ENCODE data around the gene ELOVL6. TPM values are rescaled to one million over a fixed set of nuclear protein-coding genes. Genes with fewer than 3 reads are reported as not detected.

Gene ELOVL6
- total RNA-seq, 1 experiment from 2014 or later: 38.7 TPM

DNA sequence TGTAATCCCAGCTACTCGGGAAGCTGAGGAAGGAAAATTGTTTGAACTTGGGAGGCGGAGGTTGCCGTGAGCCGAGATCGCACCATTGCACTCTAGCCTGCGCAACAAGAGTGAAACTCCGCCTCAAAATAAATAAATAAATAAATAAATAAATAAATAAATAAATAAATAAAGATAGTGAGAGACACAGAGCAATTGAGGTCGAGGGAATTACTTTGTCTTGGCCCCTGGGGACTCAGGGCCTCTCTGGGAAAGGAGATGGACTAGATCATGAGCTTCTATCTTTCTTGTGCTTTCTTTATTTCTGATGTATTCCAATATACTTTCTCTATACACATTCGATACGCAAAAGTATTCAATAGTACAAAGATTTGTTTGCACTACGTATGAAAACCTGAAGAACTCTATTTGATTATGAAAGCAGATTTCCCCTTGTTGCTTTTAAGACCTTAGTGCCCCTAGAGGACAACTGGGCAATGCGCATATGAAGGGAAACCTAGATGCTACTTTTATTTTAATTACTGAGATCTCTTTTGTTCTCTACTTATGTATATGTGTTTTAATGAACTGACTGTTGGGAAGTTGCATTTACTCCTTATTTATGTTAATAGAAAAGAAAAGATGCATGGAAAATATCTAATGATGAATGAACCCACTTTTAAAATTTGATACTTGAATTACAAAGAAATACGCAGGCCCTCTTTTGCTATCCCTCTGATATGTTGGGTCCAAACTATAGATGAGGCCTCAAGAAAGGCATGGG lies 12.8 kb upstream of the ELOVL6 start:
- no peaks in the 10 kb centered on the region for H3K27me3 ChIP-seq (ENCODE audit: insufficient read depth, low read length)
- ChIA-PET POLR2A (interaction anchor here (1.2 kb wide), 1 partner anchor 12 kb away, joined by 5 read pairs; the partner anchor contains the start of gene ELOVL6), CTCF (interaction anchor here (1.0 kb wide), 1 partner anchor 14 kb away, joined by 4 read pairs; no protein-coding TSS in a partner anchor), RAD21 (ENCODE audit: low non-redundant PET in 1 of 2, low total read pairs in 2 of 2, uncharacterized antibody in 2 of 2, unreplicated experiment in 2 of 2) (no interaction called here)
- no peak overlapping the region for H3K4me3 ChIP-seq (replicated peaks in 1 of 2; ENCODE audit: low read depth in 1 of 2, low read length in 2 of 2)
- peak overlapping the region; percentile 78 for H2AFZ ChIP-seq (ENCODE audit: low read depth, low read length, poor library complexity, severe bottlenecking)
- DNase-seq (ENCODE audit: low read depth, low spot score): no peak
- peak overlapping the region; percentile 49; the same call in 1 of the 2 replicates for H3K4me2 ChIP-seq (ENCODE audit: low read length)
- no peaks in the 10 kb centered on the region for H3K4me1 ChIP-seq (ENCODE audit: control insufficient read depth in 1 of 2, insufficient read depth in 2 of 2, low read length in 2 of 2)
- no TSS peak for BruUV-seq (replicated peaks)
- no peaks in the 10 kb centered on the region for H3K9me3 ChIP-seq (ENCODE audit: control insufficient read depth in 1 of 2, insufficient read depth in 1 of 2, low read depth in 1 of 2, low read length in 2 of 2)
- H3K79me2 ChIP-seq (ENCODE audit: insufficient read depth, low read length): no peaks in the 10 kb centered on the region
- H3K36me3 ChIP-seq (ENCODE audit: control insufficient read depth in 1 of 2, insufficient read depth in 2 of 2, low read length in 2 of 2): no peaks in the 10 kb centered on the region
- TF ChIP-seq EZH2 (IDR thresholded peaks at IDR 0.05): no peak
- no peak for TF ChIP-seq TCF7L2 (IDR thresholded peaks at IDR 0.05; ENCODE audit: borderline replicate concordance, extremely low read depth, insufficient read depth, insufficient read length)
- TF ChIP-seq CBX3 (IDR thresholded peaks at IDR 0.05; ENCODE audit: low read depth): peak; percentile 16; the same call in 1 of the 2 replicates
- TF ChIP-seq RAD21 (IDR thresholded peaks at IDR 0.05; ENCODE audit: low read depth): peak; percentile 73
- TF ChIP-seq, protein P1, sequence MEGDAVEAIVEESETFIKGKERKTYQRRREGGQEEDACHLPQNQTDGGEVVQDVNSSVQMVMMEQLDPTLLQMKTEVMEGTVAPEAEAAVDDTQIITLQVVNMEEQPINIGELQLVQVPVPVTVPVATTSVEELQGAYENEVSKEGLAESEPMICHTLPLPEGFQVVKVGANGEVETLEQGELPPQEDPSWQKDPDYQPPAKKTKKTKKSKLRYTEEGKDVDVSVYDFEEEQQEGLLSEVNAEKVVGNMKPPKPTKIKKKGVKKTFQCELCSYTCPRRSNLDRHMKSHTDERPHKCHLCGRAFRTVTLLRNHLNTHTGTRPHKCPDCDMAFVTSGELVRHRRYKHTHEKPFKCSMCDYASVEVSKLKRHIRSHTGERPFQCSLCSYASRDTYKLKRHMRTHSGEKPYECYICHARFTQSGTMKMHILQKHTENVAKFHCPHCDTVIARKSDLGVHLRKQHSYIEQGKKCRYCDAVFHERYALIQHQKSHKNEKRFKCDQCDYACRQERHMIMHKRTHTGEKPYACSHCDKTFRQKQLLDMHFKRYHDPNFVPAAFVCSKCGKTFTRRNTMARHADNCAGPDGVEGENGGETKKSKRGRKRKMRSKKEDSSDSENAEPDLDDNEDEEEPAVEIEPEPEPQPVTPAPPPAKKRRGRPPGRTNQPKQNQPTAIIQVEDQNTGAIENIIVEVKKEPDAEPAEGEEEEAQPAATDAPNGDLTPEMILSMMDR (IDR thresholded peaks at IDR 0.05 in 2 of 3, conservative IDR thresholded peaks at IDR 0.05 in 1 of 3; ENCODE audit: borderline replicate concordance in 1 of 3, insufficient read depth in 1 of 3, low read depth in 2 of 3, low read length in 2 of 3): peak; percentile 51 to 82 (median 80); a peak in 5 of 6 replicates
- ATAC-seq: peak; percentile 84
- H3K9me2 ChIP-seq (ENCODE audit: insufficient read depth): no peaks in the 10 kb centered on the region
- H4K20me1 ChIP-seq (ENCODE audit: insufficient read depth): no peaks in the 10 kb centered on the region
- no peak overlapping the region for H3K27ac ChIP-seq (ENCODE audit: low read depth, low read length)
- intact Hi-C loops (cut with micrococcal nuclease): loop anchor here (1.0 to 5.0 kb wide), 3 partner anchors 161 to 306 kb away; no protein-coding TSS in a partner anchor
- H3K9ac ChIP-seq (ENCODE audit: low read length): no peak overlapping the region

GRCh38 chr4:110208419-110208818 lies 10.0 kb upstream of the ELOVL6 start:
- H3K36me3 ChIP-seq (ENCODE audit: control insufficient read depth in 1 of 2, insufficient read depth in 2 of 2, low read length in 2 of 2): no peaks in the 10 kb centered on the region
- TF ChIP-seq REST (IDR thresholded peaks at IDR 0.05; ENCODE audit: low read depth) (no peak), EGR1 (IDR thresholded peaks at IDR 0.05; ENCODE audit: low read depth) (no peak)
- TF ChIP-seq, protein P1 (IDR thresholded peaks at IDR 0.05 in 2 of 3, conservative IDR thresholded peaks at IDR 0.05 in 1 of 3; ENCODE audit: borderline replicate concordance in 1 of 3, insufficient read depth in 1 of 3, low read depth in 2 of 3, low read length in 2 of 3): no peak
- H3K9ac ChIP-seq (ENCODE audit: low read length): no peak overlapping the region
- POLR2A ChIA-PET: interaction anchor here (0.7 kb wide), 1 partner anchor 10 kb away, joined by 5 read pairs; the partner anchor contains the start of gene ELOVL6
- no peak overlapping the region for H3K27ac ChIP-seq (ENCODE audit: low read depth, low read length)
- H3K4me3 ChIP-seq (replicated peaks in 1 of 2; ENCODE audit: low read depth in 1 of 2, low read length in 2 of 2): no peak overlapping the region
- no peaks in the 10 kb centered on the region for H3K9me3 ChIP-seq (ENCODE audit: control insufficient read depth in 1 of 2, insufficient read depth in 1 of 2, low read depth in 1 of 2, low read length in 2 of 2)
- no peak for ATAC-seq
- no peaks in the 10 kb centered on the region for H3K27me3 ChIP-seq (ENCODE audit: insufficient read depth, low read length)
- intact Hi-C loops (cut with micrococcal nuclease): no loop called here
- H2AFZ ChIP-seq (ENCODE audit: low read depth, low read length, poor library complexity, severe bottlenecking): no peak overlapping the region
- DNase-seq (ENCODE audit: low read depth, low spot score): no peak
- no peaks in the 10 kb centered on the region for H4K20me1 ChIP-seq (ENCODE audit: insufficient read depth)
- RAD21 ChIA-PET (ENCODE audit: low non-redundant PET in 1 of 2, low total read pairs in 2 of 2, uncharacterized antibody in 2 of 2, unreplicated experiment in 2 of 2): no interaction called here
- CTCF ChIA-PET: no interaction called here
- H3K9me2 ChIP-seq (ENCODE audit: insufficient read depth): no peaks in the 10 kb centered on the region
- BruUV-seq (replicated peaks): no TSS peak
- no peak overlapping the region for H3K4me2 ChIP-seq (ENCODE audit: low read length)
- no peaks in the 10 kb centered on the region for H3K4me1 ChIP-seq (ENCODE audit: control insufficient read depth in 1 of 2, insufficient read depth in 2 of 2, low read length in 2 of 2)
- no peaks in the 10 kb centered on the region for H3K79me2 ChIP-seq (ENCODE audit: insufficient read depth, low read length)
